ENCODE data around the gene TENM4.

TENM4 gene

DNA sequence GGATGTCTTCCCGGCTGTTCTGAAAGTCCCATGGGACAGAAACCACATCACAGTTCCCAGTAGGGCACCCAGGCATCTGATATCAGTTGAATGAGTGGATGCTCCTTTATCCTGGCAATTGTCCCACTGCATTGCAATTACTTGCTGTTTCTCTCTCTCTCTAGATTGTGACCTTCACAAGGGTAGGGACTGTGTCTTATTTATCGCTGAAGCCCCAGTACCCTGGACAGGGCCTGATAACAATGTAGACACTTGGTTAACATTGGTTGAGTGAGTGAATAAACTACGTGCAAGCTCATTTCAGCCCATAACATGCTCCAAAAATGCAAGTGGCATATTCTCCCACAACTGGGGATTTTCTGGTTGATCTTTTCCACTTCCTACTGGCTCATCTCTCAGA lies 672.5 kb downstream of the TENM4 start:
- no peak for DNase-seq (ENCODE audit: low read depth in 2 of 2, low spot score in 1 of 2)

DNA sequence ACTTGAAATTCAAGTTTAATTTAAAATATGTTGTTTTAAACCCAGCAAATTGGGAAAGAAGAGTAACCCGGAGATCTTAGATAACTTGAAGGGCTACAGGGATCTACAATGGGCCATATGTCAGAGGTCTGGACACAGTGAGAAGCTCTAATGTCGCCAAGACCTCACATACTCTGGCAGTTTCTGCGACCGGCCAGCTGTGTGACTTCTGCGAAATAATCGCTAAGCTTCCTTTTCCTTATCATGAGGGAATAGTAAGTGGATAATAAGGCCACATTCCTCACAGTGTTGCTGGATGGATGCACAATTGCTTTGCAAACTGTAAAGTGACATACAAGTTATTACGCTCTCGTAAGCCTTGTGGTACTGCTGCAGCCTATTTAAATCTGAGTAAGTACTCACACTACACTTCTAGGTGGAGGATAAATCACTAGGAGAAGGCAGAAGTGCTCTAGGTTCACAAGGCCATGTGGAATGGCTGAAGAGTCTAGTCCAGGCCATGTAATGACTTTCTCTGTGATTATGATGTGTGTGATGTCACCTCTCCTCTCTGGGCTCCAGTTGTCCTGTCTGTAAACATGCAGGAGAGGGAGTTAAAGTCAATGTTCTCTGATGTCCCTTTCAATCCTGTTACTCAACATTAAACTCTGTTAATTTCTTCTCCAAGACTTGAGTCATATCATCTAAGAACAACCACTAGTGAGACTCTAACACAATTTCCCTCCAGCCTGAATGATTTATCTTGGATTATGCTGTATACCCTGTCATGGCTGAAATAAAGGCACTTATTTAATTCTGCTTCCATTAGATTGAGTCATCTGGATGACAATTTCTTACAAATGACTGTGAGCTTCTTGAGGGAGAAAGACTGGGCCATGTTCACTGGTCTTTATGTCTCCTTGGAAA lies 673.5 kb downstream of the TENM4 start:
- DNase-seq (ENCODE audit: low read depth in 2 of 2, low spot score in 1 of 2) = no peak

DNA sequence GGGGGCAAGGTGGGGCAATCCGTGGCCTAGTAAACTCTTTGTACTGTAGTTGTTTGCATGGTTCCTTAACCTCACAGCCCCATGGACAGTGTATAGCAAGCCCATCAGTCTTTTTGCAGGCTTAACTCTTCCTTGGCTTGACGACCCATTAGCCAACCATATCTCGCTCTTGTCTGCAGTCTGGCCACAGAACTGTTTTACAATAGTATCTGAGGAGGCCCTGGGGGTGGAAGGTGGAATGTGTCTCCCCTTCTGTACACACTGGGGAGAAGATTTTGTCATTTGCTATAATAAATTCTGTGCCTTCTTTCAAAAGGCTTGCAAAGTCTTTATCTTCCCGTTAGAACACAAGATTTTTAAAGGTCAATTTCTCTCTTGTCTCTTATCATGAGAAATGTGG lies 675.9 kb downstream of the TENM4 start:
- DNase-seq (ENCODE audit: low read depth in 2 of 2, low spot score in 1 of 2) = no peak

DNA sequence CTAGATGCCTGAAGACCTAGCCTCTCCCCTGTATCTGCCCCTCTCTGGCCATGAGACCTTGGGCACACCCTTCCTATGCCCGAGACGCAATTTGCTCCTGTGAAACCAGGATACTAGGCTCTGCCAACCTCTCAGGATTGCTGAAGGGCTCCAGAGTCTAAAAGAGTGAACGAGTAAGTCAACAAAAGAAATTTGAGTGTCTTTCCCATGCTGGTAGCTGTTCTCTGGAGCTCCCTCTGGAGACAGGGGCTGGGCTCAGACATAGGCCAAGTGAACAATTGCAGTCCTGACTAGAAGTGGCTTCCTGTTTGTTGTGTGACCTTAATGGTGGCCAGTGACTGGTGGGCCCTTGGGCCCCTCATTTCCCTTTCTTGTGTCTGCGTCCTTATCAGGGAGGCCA lies 677.2 kb downstream of the TENM4 start:
- DNase-seq (ENCODE audit: low read depth in 2 of 2, low spot score in 1 of 2) = no peak

DNA sequence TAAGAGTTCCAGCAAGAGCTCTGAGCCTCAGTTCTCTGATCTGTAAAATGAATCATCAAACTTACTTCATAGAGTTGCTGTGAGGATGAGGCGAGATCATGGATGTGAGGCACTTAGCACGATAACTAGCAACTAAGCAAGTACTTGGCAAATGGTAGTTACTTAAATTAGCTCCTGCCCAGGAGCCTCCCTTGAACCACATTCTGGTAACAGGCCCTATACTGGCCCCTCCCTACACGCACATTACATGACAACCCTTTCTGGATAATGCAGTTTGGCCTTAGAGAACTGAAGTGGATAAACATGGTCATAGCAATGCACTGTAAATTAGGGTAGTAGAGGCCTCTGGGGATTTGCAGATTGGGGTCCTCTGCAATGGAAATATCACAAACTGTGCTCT lies 678.7 kb downstream of the TENM4 start:
- no peak for DNase-seq (ENCODE audit: low read depth in 2 of 2, low spot score in 1 of 2)

DNA sequence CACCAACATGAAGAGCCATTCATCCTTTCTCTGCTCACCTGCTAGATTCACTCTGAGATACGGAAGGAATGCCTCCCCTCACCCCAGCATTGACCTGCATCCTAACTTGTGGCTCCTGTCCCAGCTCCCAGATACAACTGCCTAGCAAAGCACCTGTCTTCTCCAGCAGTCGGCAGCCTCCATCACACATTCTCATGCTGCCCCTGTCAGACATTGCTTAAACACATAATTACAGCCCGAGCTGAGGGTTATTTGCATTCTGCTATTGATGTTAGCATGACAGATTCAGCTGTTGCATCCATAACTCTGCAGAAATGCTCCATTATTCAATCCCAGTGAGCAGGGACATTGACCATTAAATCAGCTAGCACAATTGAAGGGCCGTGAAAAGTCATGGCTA lies 681.8 kb downstream of the TENM4 start:
- no peak for DNase-seq (ENCODE audit: low read depth in 2 of 2, low spot score in 1 of 2)

DNA sequence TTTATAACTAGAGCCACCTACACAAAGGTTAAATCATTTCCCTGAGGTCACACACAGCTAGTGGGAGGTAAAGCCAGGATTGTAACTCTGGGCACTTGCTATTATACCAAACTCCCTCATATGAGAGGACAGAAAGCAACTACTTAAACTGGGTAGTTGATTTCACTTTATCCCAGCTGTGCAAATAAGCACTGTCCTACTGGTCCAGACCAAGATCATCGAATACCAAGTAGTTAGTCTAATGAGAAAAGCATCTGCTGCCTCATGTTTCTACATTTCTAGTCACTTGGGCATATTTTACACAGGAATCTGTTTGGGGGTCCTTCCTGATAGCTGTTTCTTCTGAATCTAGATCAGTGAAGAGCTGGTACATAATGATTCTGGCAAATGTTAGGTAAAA lies 687.5 kb downstream of the TENM4 start:
- DNase-seq (ENCODE audit: low read depth in 2 of 2, low spot score in 1 of 2) = no peak

DNA sequence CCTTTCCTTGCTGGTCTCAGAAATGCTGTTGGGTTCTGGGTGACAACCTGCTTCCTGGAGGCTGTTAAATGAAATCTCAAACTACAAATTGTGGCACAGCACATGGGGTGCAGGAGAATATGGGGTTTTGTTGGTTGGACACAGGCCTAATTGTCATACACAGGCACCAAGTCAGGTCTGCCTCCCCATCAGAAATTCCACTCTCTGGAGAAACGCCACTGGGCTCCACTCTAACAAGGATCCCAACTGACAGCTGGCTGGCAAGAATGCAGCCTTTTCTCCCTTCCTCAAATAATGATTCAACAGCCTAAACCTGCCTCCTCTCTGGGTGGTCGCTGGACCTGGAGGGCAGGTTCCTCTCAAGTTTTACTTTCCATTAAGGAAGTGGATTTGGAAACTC lies 688.3 kb downstream of the TENM4 start:
- DNase-seq (ENCODE audit: low read depth in 2 of 2, low spot score in 1 of 2) = no peak

DNA sequence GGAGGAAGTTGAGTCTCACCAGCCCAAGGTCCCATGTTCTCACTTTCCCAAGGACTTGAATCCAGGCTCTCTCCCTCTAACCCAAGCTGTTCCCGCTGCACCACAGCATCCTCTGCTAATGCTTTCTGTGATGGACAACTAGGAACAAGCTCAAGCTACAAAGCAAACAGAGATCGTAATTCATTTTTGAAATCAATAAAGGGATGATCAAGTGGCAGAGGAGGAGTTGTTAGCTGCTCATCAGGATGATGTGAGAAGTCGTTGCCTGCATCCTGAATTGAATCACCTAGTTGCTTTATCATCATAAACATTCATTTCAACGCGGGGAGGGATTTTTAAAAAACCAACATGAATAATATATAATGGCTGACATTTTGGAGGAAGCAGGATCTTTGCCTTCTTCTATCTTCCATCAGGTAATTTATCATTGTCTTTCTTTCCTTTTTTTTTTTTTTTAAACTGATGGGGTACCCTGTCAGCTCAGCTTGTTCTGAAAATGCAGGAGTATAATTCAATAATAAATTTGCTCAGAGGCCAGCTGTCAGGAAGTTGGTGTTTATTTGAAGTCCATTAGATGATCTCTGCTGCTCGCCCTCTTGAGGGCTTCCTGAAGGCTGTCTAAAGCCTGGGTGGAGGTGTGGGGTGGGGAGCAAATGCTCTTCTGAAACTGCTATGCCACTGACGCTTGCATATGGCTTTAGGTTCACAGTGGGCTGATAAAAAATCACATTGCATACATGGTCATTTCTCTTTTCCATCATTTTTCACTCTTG lies 691.7 kb downstream of the TENM4 start:
- no peak for DNase-seq (ENCODE audit: low read depth in 2 of 2, low spot score in 1 of 2)

DNA sequence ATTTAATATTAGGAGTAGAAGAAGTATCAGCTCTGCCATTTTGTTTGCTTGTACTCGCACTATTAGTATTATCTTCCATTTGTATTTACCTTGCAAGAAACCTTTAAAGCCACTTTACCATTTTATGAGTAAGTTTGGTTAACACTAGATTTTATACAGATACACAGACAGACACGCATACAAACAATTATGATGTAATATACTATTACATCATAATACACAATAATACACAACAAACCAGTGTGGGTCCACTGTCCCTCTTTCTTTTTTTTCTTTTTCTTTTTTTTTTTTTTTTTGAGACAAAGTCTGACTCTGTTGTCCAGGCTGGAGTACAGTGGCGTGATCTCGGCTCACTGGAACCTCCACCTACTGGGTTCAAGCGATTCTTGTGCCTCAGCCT lies 695.9 kb downstream of the TENM4 start:
- no peak for DNase-seq (ENCODE audit: low read depth in 2 of 2, low spot score in 1 of 2)

DNA sequence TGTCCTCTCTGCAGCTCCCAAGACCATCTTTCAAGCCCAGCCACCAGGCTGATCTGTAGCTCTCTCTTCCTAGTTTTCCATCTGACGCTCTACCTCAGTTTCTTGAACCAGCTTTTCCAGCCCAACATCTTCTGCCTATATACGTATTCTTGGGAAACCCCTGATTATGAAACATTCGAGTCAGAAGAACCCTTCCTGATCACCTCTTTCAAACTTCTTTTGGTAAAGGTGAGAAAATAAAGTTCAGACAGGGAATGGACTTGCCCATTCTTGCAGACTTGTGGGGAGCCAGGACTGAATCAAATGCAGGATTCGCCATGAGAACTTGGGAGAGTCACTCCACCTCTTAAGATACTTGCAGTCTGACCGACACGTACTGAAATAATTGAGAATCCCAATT lies 696.6 kb downstream of the TENM4 start:
- no peak for DNase-seq (ENCODE audit: low read depth in 2 of 2, low spot score in 1 of 2)

DNA sequence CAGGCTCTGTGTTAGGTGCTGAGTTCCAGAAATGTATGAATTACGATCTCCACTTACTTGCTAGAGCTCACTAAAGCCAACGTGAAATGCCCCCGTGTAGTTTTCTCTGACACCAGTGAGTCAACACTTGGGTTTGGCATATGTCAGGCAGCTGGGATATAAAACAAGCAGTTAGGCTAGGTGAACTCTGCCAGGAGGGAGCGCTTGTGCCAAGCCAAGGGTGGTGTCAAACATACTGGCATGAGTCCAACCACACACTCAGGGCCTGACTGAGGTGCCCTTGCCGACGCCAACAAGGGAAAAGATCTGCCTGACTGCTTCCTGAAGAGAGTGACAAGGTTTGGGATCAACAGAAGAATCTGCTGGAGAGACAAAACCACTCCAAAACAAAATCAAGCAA lies 698.4 kb downstream of the TENM4 start:
- no peak for DNase-seq (ENCODE audit: low read depth in 2 of 2, low spot score in 1 of 2)

DNA sequence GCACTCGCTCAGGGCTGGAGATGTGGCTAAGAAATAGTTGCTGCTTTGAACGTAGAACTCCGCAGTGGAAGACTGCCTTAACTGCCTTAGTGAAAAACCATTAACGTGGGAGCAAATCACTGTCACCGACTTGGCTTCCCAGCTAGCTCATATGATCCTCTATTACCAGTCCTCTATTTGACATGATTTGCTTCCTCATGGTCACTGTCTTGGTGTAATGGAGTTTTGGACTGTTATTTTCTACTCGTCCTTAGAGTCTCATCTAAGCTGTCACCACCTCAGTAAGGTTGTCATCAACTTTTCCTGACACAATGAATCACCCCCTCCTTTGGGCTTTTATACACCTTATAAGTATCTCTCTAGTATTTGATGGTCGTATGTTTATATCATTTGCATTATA lies 699.1 kb downstream of the TENM4 start:
- no peak for DNase-seq (ENCODE audit: low read depth in 2 of 2, low spot score in 1 of 2)

DNA sequence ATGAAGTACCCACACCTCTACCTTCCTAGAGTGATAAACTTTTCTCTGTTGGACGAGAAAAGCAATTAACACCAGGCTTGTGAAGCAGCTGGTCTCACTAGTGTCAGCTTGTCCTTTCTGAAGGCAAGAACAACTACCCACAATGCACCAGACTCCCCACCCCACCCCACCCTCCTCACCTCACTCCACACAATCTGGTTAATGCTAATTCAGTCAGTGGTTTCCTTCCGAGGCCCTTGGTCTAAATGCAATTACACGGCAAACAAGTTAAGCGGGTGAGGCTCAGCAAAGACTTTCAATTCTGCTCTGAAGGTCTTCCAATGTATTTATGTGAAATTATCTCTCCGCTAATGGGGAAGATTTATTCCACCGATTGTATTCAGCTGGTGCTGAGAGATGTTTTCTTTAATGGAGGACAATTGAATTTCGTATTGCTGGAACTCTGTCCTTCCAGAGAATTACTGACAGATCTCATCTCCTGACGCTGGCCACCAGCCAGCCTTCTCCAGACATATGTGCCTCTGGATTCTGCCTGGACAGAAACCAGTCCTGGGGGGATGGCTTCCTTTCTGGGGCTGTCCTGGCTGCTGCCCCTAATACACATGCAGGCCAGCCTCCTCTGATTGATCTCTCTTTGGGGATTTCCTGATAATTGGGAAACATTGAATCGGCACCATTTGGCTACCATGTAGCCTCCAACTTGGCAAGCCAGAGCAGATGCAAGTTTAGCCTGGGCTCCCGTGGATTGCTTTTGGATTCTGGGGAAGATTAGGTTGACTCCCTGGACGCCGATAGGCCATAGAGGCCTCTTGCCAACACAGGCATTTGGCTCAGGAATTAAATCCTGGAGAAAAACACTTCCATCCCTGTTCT lies 700.4 kb downstream of the TENM4 start:
- DNase-seq (ENCODE audit: low read depth in 2 of 2, low spot score in 1 of 2) = no peak

DNA sequence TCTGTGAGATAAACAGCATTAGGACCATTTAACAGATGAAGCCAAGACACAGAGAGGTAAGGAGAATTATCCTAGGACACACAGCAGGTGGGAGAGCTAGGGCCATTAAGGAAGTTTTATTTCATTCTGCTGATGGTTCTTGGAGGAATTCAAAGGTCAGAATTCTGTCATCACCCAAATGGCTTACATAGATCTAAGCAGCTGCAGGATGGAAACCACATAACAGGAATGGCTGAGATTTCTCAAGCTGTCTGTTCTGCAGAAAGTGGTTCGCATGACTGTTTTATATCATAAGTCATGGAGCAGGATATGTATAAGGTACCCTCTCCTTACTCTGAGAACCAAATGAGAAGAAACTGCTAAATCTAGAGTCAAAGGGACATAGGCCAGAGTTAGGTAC lies 702.9 kb downstream of the TENM4 start:
- DNase-seq (ENCODE audit: low read depth in 2 of 2, low spot score in 1 of 2) = no peak

DNA sequence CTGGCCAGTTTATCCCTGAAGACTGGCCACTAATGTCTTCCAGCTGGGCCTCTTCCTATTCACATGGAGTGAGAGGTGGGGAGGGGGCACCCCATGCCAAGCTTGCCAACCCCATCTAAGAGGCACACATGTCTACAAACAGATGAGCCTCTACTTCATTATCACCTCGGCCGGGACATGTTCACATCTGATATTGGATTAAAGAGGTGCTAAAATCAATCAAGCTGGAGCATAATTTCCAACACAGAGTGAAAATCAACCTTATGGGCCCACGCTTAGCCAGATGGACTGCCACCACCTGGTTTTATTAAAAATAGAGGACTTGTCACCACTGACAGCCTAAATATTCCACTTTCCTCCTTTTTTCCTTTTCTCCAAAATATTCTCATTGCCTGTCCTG lies 703.5 kb downstream of the TENM4 start:
- DNase-seq (ENCODE audit: low read depth in 2 of 2, low spot score in 1 of 2) = no peak

DNA sequence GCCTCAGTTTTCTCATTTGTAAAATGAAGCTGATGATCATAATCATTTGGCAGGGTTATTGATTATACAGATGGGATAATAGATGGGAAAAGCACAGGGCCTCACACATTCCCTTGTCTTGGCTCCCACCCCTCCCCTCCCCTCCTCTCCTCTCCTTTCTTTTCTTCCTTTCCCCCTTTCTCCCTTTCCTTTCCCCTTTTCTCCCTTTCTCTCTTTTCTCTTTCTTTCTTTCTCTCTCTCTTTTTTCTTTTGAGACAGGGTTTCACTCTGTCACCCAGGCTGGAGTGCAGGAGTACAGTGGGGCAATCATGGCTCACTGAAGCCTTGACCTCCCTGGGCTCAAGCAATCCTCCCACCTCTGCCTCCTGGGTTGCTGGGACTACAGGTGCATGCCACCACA lies 705.1 kb downstream of the TENM4 start:
- no peak for DNase-seq (ENCODE audit: low read depth in 2 of 2, low spot score in 1 of 2)

DNA sequence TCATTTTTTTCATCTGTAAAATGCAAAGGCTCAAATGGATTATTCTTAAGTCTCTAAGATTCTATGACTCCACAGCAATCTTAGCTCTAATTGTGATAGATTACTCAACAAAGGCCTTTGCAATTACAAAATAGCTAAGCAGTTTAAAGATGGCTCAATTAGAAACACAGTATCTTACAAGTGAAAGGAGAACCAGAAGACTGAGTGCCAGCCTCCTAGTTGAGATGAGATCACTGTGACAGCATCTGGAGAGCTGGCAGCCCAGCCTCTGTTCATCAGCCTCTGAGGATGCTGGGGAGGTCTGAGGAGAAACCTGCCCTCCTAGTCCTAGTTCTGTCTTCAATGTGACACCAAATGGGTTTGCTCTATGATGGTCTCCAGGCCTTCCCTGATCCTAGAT lies 707.8 kb downstream of the TENM4 start:
- DNase-seq (ENCODE audit: low read depth in 2 of 2, low spot score in 1 of 2) = no peak

DNA sequence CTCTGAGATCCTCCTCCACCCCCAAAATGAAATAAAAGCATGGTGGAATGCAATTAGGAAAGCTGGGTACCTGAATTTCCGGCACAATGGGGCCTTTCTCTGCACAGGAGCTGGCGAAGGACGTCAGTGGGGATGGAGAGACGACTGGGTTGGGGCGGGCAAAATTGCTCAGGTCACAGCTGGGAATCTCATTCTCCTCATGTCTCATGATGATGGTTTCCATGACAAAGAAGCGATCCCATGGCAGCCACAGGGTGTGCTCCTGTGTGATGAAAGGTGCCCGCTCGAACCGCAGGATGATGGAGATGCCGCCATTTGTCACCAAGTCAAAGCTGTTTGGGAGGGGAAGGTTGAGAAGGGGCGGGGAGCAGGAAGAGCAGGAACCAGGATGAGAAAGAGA lies 708.6 kb downstream of the TENM4 start:
- DNase-seq (ENCODE audit: low read depth in 2 of 2, low spot score in 1 of 2) = no peak

DNA sequence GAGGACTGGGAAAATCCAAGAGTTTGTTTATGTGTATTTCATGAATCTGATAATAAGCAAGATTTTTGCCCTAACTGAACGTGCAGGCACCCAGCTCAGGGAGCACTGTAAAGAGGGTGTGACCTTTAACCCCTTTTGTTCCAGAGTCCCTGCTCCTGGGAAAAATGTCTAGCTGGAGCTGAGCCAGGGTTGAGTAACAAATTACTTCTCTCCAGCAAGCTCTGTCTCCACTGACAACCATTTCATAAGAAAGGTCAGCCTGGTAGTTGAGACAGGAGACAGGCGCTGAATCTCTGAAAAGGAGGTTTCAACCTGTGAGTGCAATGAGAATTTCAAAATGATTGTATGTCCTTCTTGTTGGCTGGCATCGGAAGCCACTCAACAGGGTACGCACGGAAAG lies 709.8 kb downstream of the TENM4 start:
- no peak for DNase-seq (ENCODE audit: low read depth in 2 of 2, low spot score in 1 of 2)

DNA sequence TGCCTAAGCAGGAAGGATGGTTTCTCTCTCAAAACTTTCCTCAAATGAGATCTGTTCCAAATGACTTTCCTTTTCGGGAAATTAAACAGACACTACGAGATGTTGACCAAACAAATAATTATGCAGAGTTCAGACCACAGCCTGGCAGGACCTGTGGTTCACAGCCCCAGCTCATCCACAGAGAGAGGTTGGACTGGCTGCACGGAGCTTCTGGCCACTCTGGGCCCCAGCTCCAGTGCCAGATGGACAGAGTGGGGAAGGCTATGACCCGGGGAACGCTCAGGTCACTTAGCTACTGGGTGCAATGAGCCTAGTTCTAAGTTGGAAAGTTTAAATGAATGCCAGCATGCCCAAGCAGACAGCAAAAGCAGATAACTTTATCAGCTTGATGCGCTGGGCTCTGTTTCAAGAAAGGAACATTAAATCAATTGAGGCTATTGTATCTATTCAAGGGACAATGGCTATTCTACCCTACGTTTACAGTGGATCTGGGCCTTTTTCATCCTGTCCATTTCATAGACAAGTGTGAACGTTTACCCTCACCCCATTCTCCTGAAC lies 710.5 kb downstream of the TENM4 start:
- DNase-seq (ENCODE audit: low read depth in 2 of 2, low spot score in 1 of 2) = no peak

All from stimulated activated CD8-positive, alpha-beta memory T cell treated with anti-CD3 and anti-CD28 coated beads, Interleukin-4, amount 100 ng/mL, for 4 hours (primary cell).